HepG2 (cell line): ENCODE data around the gene PRRC2A. TPM values are rescaled to one million over a fixed set of nuclear protein-coding genes. Genes with fewer than 3 reads are reported as not detected.

Experiments
- ARNT2 ChIP-seq: sonication (generic); formaldehyde crosslinking; IDR thresholded peaks from 2 replicates; pipeline ENCODE4 v1.8.0; 2022; ENCODE audit warnings: mild to moderate bottlenecking, low read depth, missing genetic modification reagents, moderate library complexity
- GFI1 ChIP-seq: sonication (generic); formaldehyde crosslinking; IDR thresholded peaks from 2 replicates; pipeline ENCODE4 v1.5.0; 2020; ENCODE audit warnings: missing genetic modification reagents, mild to moderate bottlenecking, borderline replicate concordance
- HCFC1 ChIP-seq: fragments of 150-350 bp; IDR thresholded peaks from 2 replicates; pipeline ENCODE4 v1.6.1; 2014; ENCODE audit warnings: low read depth, low read length
- NFYB ChIP-seq: sonication (generic); formaldehyde crosslinking; IDR thresholded peaks from 2 replicates; pipeline ENCODE4 v1.4.0; 2020; ENCODE audit warnings: missing genetic modification reagents
- SIN3B ChIP-seq: fragments of 150-350 bp; IDR thresholded peaks from 2 replicates; pipeline ENCODE4 v1.6.1; 2014; ENCODE audit warnings: low read length
- SMARCE1 ChIP-seq: fragments of 450-650 bp; IDR thresholded peaks from 2 replicates; pipeline ENCODE4 v1.6.1; 2017; ENCODE audit warnings: borderline replicate concordance
- SNRNP70 ChIP-seq: fragments of 200-400 bp; formaldehyde crosslinking; IDR thresholded peaks from 2 replicates; pipeline ENCODE4 v1.6.1; 2017; ENCODE audit warnings: mild to moderate bottlenecking, low read depth, low read length, moderate library complexity
- ZNF260 ChIP-seq: sonication (generic); formaldehyde crosslinking; IDR thresholded peaks from 2 replicates; pipeline ENCODE4 v1.4.0; 2020; ENCODE audit warnings: missing genetic modification reagents, low read depth, mild to moderate bottlenecking, borderline replicate concordance
- ZNF326 ChIP-seq: sonication (generic); formaldehyde crosslinking; IDR thresholded peaks from 2 replicates; pipeline ENCODE4 v1.4.0; 2020; ENCODE audit warnings: missing genetic modification reagents, borderline replicate concordance
- ZNF383 ChIP-seq: sonication (generic); formaldehyde crosslinking; IDR thresholded peaks from 2 replicates; pipeline ENCODE4 v1.4.0; 2020; ENCODE audit warnings: missing genetic modification reagents, mild to moderate bottlenecking, borderline replicate concordance
- ZNF788 ChIP-seq: sonication (generic); formaldehyde crosslinking; IDR thresholded peaks from 2 replicates; pipeline ENCODE4 v1.5.0; 2020; ENCODE audit warnings: mild to moderate bottlenecking, missing genetic modification reagents, borderline replicate concordance
- polyA plus RNA-seq, 8 experiments: library from polyadenylated mRNA; depleted of rRNA in 3 of 8; stranded (reverse) in 7 of 8; unstranded in 1 of 8; fragments of >200 nt; fragmentation: Illumina TruSeq in 4 of 8; extraction: Trizol in 4 of 8; gene quantifications; 2 replicates each; pipeline versions ENCODE4 v1.2.1 to v1.2.3, GENCODE V29; 2011 to 2016; ENCODE audit warnings: low read depth in 4 of 8, missing spikeins in 1 of 8, mixed read lengths in 1 of 8; ENCODE audit not compliant: insufficient read depth in 1 of 8
- total RNA-seq, 5 experiments: library from RNA; depleted of rRNA; stranded (reverse); fragments of >200 nt; fragmentation: Illumina TruSeq; extraction: Trizol; gene quantifications; 2 replicates each; pipeline ENCODE4 v1.2.3, GENCODE V29; 2016; ENCODE audit warnings: low read depth in 1 of 5
- TF ChIP-seq, protein P1 (sequence below): sonication (generic); formaldehyde crosslinking; IDR thresholded peaks from 2 replicates; pipeline ENCODE4 v1.4.0; 2020; ENCODE audit warnings: missing genetic modification reagents
- TF ChIP-seq, protein P2 (sequence below): IDR thresholded peaks from 2 replicates; pipeline ENCODE4 v1.6.1; 2016
- TF ChIP-seq, protein P3 (sequence below): sonication (generic); formaldehyde crosslinking; IDR thresholded peaks from 2 replicates; pipeline ENCODE4 v1.4.0; 2020; ENCODE audit warnings: missing genetic modification reagents, low read depth, mild to moderate bottlenecking, borderline replicate concordance
- TF ChIP-seq, protein P4 (sequence below): sonication (generic); formaldehyde crosslinking; IDR thresholded peaks from 2 replicates; pipeline ENCODE4 v1.8.0; 2022; ENCODE audit warnings: mild to moderate bottlenecking, missing genetic modification reagents, borderline replicate concordance
- TF ChIP-seq, protein P5 (sequence below): sonication (generic); formaldehyde crosslinking; IDR thresholded peaks from 2 replicates; pipeline ENCODE4 v1.4.0; 2020; ENCODE audit warnings: missing genetic modification reagents
- TF ChIP-seq, protein P6 (sequence below): sonication (generic); formaldehyde crosslinking; IDR thresholded peaks from 2 replicates; pipeline ENCODE4 v1.4.0; 2020; ENCODE audit warnings: missing genetic modification reagents, borderline replicate concordance

The PRRC2A gene
- total and polyA plus RNA-seq, 2 of the 13 experiments (the other 11 are each of a cell fraction or from before 2014, with no cell fraction given) = 38.9 to 47.4 TPM

DNA sequence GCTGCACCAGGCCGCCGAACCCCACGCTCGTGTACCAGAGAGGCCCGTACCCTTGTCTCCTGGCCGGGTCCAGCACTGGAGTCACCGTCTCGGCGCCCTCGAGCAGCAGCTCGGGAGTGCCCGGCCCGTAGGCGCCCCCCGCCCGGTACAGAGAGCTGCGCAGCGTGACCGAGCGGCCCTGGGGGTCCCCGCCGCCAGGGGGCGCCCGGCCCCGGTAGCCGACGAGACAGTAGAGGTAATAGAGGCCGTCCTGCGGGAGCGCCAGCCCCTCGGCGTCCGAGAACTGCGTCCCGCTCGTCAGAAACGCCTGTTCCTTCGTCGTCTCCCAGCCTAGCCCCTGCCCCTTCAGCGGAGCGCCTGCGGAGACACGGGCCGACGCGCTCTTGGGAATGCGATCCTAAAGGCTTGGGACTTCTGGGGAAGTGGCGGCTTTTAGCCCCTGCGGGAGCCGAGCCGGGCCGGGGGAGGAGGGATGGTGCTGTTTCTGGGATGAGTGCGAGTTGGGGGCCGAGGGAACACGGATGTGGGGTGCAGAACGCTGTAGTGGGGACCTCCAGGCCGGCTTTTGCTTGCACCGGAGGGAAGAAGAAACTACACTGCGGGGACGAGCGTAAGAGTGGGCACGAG is 39.6 kb upstream of the PRRC2A start (continued):
- TF ChIP-seq NFYB (CRISPR knock-in tag) (no peak), SMARCE1 (no peak), ZNF788 (CRISPR knock-in tag) (peak; percentile 80; the same call in 1 of the 2 replicates), SIN3B (no peak), ZNF260 (CRISPR knock-in tag) (no peak; the same call in 1 of the 2 replicates), ZNF326 (CRISPR knock-in tag) (0 out of 2 replicates have a peak, but pooled peaks have one; percentile 63), HCFC1 (no peak), ZNF383 (no peak), SNRNP70 (no peak), GFI1 (no peak), ARNT2 (CRISPR knock-in tag) (no peak)
- TF ChIP-seq, protein P1, sequence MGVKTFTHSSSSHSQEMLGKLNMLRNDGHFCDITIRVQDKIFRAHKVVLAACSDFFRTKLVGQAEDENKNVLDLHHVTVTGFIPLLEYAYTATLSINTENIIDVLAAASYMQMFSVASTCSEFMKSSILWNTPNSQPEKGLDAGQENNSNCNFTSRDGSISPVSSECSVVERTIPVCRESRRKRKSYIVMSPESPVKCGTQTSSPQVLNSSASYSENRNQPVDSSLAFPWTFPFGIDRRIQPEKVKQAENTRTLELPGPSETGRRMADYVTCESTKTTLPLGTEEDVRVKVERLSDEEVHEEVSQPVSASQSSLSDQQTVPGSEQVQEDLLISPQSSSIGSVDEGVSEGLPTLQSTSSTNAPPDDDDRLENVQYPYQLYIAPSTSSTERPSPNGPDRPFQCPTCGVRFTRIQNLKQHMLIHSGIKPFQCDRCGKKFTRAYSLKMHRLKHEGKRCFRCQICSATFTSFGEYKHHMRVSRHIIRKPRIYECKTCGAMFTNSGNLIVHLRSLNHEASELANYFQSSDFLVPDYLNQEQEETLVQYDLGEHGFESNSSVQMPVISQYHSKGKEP = no peak
- TF ChIP-seq, protein P2, sequence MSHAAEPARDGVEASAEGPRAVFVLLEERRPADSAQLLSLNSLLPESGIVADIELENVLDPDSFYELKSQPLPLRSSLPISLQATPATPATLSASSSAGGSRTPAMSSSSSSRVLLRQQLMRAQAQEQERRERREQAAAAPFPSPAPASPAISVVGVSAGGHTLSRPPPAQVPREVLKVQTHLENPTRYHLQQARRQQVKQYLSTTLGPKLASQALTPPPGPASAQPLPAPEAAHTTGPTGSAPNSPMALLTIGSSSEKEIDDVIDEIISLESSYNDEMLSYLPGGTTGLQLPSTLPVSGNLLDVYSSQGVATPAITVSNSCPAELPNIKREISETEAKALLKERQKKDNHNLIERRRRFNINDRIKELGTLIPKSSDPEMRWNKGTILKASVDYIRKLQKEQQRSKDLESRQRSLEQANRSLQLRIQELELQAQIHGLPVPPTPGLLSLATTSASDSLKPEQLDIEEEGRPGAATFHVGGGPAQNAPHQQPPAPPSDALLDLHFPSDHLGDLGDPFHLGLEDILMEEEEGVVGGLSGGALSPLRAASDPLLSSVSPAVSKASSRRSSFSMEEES = peak; percentile 71
- TF ChIP-seq, protein P3, sequence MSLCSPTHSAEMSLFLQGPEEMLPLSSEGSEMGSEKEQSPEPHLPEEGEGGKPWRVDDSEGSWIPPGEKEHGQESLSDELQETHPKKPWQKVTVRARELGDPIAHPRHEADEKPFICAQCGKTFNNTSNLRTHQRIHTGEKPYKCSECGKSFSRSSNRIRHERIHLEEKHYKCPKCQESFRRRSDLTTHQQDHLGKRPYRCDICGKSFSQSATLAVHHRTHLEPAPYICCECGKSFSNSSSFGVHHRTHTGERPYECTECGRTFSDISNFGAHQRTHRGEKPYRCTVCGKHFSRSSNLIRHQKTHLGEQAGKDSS = 0 out of 2 replicates have a peak, but pooled peaks have one; percentile 42
- TF ChIP-seq, protein P4, sequence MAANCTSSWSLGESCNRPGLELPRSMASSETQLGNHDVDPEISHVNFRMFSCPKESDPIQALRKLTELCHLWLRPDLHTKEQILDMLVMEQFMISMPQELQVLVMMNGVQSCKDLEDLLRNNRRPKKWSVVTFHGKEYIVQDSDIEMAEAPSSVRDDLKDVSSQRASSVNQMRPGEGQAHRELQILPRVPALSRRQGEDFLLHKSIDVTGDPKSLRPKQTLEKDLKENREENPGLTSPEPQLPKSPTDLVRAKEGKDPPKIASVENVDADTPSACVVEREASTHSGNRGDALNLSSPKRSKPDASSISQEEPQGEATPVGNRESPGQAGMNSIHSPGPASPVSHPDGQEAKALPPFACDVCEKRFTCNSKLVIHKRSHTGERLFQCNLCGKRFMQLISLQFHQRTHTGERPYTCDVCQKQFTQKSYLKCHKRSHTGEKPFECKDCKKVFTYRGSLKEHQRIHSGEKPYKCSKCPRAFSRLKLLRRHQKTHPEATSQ = 0 out of 2 replicates have a peak, but pooled peaks have one; percentile 60
- TF ChIP-seq, protein P5, sequence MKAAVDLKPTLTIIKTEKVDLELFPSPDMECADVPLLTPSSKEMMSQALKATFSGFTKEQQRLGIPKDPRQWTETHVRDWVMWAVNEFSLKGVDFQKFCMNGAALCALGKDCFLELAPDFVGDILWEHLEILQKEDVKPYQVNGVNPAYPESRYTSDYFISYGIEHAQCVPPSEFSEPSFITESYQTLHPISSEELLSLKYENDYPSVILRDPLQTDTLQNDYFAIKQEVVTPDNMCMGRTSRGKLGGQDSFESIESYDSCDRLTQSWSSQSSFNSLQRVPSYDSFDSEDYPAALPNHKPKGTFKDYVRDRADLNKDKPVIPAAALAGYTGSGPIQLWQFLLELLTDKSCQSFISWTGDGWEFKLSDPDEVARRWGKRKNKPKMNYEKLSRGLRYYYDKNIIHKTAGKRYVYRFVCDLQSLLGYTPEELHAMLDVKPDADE (CRISPR knock-in tag) = no peak
- TF ChIP-seq, protein P6, sequence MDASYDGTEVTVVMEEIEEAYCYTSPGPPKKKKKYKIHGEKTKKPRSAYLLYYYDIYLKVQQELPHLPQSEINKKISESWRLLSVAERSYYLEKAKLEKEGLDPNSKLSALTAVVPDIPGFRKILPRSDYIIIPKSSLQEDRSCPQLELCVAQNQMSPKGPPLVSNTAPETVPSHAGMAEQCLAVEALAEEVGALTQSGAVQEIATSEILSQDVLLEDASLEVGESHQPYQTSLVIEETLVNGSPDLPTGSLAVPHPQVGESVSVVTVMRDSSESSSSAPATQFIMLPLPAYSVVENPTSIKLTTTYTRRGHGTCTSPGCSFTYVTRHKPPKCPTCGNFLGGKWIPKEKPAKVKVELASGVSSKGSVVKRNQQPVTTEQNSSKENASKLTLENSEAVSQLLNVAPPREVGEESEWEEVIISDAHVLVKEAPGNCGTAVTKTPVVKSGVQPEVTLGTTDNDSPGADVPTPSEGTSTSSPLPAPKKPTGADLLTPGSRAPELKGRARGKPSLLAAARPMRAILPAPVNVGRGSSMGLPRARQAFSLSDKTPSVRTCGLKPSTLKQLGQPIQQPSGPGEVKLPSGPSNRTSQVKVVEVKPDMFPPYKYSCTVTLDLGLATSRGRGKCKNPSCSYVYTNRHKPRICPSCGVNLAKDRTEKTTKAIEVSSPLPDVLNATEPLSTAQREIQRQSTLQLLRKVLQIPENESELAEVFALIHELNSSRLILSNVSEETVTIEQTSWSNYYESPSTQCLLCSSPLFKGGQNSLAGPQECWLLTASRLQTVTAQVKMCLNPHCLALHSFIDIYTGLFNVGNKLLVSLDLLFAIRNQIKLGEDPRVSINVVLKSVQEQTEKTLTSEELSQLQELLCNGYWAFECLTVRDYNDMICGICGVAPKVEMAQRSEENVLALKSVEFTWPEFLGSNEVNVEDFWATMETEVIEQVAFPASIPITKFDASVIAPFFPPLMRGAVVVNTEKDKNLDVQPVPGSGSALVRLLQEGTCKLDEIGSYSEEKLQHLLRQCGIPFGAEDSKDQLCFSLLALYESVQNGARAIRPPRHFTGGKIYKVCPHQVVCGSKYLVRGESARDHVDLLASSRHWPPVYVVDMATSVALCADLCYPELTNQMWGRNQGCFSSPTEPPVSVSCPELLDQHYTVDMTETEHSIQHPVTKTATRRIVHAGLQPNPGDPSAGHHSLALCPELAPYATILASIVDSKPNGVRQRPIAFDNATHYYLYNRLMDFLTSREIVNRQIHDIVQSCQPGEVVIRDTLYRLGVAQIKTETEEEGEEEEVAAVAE = no peak
